Measurements from ENCODE around the gene TPPP3.

Gene TPPP3

GRCh38 chr16:67437513-67437912 is 44.2 kb upstream of the TPPP3 start:
- no peak for TF ChIP-seq CTCF (conservative IDR thresholded peaks at IDR 0.05; ENCODE audit: low read depth, low read length)
- H3K4me3 ChIP-seq (ENCODE audit: low read length), result no peak overlapping the region
- DNase-seq (ENCODE audit: low read depth), result no peak

GRCh38 chr16:67436640-67437193 is 43.4 kb upstream of the TPPP3 start:
- H3K4me3 ChIP-seq (ENCODE audit: low read length), result no peak overlapping the region
- no peak for TF ChIP-seq CTCF (conservative IDR thresholded peaks at IDR 0.05; ENCODE audit: low read depth, low read length)
- no peak for DNase-seq (ENCODE audit: low read depth)

- no peak for TF ChIP-seq CTCF (conservative IDR thresholded peaks at IDR 0.05; ENCODE audit: low read depth, low read length)
- no peak overlapping the region for H3K4me3 ChIP-seq (ENCODE audit: low read length)
- no peak for DNase-seq (ENCODE audit: low read depth)
These were observed 42.5 kb upstream of the TPPP3 start for GRCh38 chr16:67435758-67436164.

- DNase-seq (ENCODE audit: low read depth), result no peak
- TF ChIP-seq CTCF (conservative IDR thresholded peaks at IDR 0.05; ENCODE audit: low read depth, low read length), result no peak
- no peak overlapping the region for H3K4me3 ChIP-seq (ENCODE audit: low read length)
These were observed 39.9 kb upstream of the TPPP3 start for GRCh38 chr16:67433131-67433719.

- no peak overlapping the region for H3K4me3 ChIP-seq (ENCODE audit: low read length)
- TF ChIP-seq CTCF (conservative IDR thresholded peaks at IDR 0.05; ENCODE audit: low read depth, low read length), result no peak
- DNase-seq (ENCODE audit: low read depth), result no peak
These were observed 39.2 kb upstream of the TPPP3 start for GRCh38 chr16:67432506-67432890.

GRCh38 chr16:67431775-67432505 is 38.6 kb upstream of the TPPP3 start:
- TF ChIP-seq CTCF (conservative IDR thresholded peaks at IDR 0.05; ENCODE audit: low read depth, low read length), result no peak
- no peak overlapping the region for H3K4me3 ChIP-seq (ENCODE audit: low read length)
- DNase-seq (ENCODE audit: low read depth), result no peak
